Measurements from ENCODE around the gene HCN4. TPM values are rescaled to one million over a fixed set of nuclear protein-coding genes. Genes with fewer than 3 reads are reported as not detected.
A peak's percentile ranks its signal among the peaks of the same experiment; 100 is the strongest.

HCN4 gene
- total and polyA plus RNA-seq, 2 experiments from 2014 or later = 59.2 to 159 TPM

- Histone ChIP-seq H3K36me3 (peaks cover 4% of the 10 kb centered on the region), H3K9me3 (ENCODE audit: low read depth) (no peaks in the 10 kb centered on the region), H3K27ac (no peak overlapping the region), H3K4me1 (ENCODE audit: low read depth) (no peaks in the 10 kb centered on the region), H3K27me3 (no peaks in the 10 kb centered on the region), H3K4me3 (no peak overlapping the region)
- no peak for DNase-seq (ENCODE audit: low read depth in 1 of 2, low spot score in 1 of 2)
- no peak for TF ChIP-seq CTCF (IDR thresholded peaks at IDR 0.05; ENCODE audit: low read depth, low read length)
Observed at GRCh38 chr15:73275862-73276261, 92.9 kb downstream of the HCN4 start.

GRCh38 chr15:73273181-73274002 is 95.4 kb downstream of the HCN4 start:
- peak; percentile 85 for TF ChIP-seq CTCF (IDR thresholded peaks at IDR 0.05; ENCODE audit: low read depth, low read length)
- peaks cover 4% of the 10 kb centered on the region for H3K36me3 ChIP-seq
- H3K27ac ChIP-seq = no peak overlapping the region
- H3K4me3 ChIP-seq = no peak overlapping the region
- H3K9me3 ChIP-seq (ENCODE audit: low read depth) = no peaks in the 10 kb centered on the region
- H3K27me3 ChIP-seq = no peaks in the 10 kb centered on the region
- peak; percentile 73 to 81 for DNase-seq (ENCODE audit: low read depth in 1 of 2, low spot score in 1 of 2)
- no peaks in the 10 kb centered on the region for H3K4me1 ChIP-seq (ENCODE audit: low read depth)

- Histone ChIP-seq H3K9me3 (ENCODE audit: low read depth) (no peaks in the 10 kb centered on the region), H3K36me3 (peaks cover 4% of the 10 kb centered on the region), H3K27ac (no peak overlapping the region), H3K27me3 (no peaks in the 10 kb centered on the region), H3K4me3 (no peak overlapping the region), H3K4me1 (ENCODE audit: low read depth) (no peaks in the 10 kb centered on the region)
- TF ChIP-seq CTCF (IDR thresholded peaks at IDR 0.05; ENCODE audit: low read depth, low read length) = no peak
- no peak for DNase-seq (ENCODE audit: low read depth in 1 of 2, low spot score in 1 of 2)
Observed at GRCh38 chr15:73270366-73271097, 98.2 kb downstream of the HCN4 start.

Other genes starting within 250 kb of the HCN4 start
- 2.3 and 2.8 TPM in 2 replicates for gene REC114, start 74.2 kb upstream of the HCN4 start, total RNA-seq
- gene REC114, start 74.2 kb upstream of the HCN4 start, polyA plus RNA-seq = 2.3 and 4.9 TPM in 2 replicates